ENCODE data around the gene OXT. TPM values are rescaled to one million over a fixed set of nuclear protein-coding genes. Genes with fewer than 3 reads are reported as not detected.

Gene OXT
- total RNA-seq, 1 donor from 2014 or later: not detected

- ATAC-seq (peak; percentile 8), DNase-seq (peak; percentile 56)
- intact Hi-C loops (cut with micrococcal nuclease): no loop called here
Measured at GRCh38 chr20:3082306-3082951, 11.0 kb downstream of the OXT start.

- DNase-seq (no peak), ATAC-seq (no peak)
- intact Hi-C loops (cut with micrococcal nuclease): no loop called here
Measured at GRCh38 chr20:3082955-3083952, 11.8 kb downstream of the OXT start.

DNA sequence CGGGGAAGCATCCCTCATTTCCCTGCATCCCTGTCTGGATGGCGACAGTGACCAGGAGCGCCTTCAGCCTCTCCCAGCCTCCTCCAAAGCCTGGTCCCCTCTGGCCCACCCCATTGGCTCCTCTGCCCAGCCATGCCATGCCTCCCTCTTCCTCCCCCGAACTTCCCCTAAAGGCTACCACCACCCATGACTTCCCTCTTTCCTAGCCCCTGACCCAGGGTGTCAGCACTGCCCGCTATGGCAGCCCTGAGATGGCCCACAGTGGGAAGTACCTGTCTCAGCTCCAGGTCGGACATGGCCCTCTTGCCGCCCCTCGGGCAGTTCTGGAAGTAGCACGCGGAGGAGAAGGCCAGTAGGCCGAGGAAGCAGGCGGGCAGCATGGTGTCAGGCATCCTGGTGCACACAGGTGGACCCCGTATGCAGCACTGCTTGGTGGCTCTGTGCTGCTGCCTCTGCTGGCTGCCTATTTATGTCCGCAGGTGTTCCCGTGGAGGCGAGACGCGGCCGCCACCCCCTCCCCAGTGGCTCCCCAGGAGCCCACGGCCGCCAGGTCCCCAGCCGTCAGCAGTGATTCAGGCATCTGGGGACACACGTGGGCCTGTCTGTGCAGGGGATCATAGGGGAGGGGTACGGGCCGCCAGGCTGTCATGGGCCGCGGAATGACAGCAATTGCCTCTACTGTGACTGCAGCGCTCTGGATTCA lies 13.0 kb downstream of the OXT start, which contains the start of gene AVP:
Gene AVP (minus strand): TSS at position 442 of the 703 bp plus-strand sequence. CDS start 50 bp downstream, at position 392.
- no peak for ATAC-seq
- intact Hi-C loops (cut with micrococcal nuclease): no loop called here

DNA sequence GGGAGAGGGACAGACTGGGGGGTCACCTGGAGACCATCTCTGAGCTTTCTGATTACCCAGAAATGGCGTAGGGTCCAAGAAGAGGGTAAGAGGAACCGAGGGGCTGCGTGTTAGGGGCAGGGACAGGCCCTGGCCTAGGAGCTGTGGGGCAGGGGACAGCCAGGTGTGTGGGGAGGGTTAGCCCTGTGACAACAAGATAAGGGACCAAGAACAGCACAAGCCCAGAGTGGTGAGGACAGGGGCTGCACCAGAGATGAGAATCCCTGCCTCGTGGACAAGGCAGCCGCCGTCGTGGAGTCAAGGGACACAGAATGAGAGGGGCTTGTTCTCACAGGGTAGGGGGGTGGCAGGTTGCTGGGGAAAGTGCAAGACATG lies 13.6 kb downstream of the OXT start:
- intact Hi-C loops (cut with micrococcal nuclease): no loop called here
- no peak for DNase-seq
- ATAC-seq: no peak

More for the DNA sequence above, 13.0 kb downstream of the OXT start, which contains the start of gene AVP:
- DNase-seq: no peak

DNA sequence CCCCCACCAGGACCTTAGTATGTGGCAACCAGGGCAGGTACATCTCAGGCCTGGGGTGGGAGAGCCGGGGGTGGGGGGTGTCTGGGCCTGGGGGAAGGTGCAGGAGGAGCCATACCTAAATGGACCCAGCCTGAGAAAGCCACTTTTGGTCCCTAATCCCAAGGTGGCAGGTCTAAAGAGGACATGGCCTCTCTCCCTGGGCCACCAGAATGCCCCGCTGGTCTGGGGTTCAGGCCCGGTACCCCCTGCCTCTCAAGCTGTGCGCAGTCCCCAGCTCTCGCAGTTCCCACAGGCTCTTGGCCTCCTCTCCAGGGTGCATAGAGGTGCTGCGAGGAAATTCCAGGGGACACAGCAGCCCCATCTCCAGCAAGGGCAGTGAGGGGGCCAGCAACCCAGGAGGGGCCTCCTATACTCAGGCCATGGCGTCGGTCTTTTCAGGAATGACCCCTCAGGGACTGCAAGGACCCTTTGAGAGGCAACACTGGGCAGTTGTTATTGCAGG lies 14.2 kb downstream of the OXT start:
- ATAC-seq: no peak
- DNase-seq: no peak
- intact Hi-C loops (cut with micrococcal nuclease): no loop called here

DNA sequence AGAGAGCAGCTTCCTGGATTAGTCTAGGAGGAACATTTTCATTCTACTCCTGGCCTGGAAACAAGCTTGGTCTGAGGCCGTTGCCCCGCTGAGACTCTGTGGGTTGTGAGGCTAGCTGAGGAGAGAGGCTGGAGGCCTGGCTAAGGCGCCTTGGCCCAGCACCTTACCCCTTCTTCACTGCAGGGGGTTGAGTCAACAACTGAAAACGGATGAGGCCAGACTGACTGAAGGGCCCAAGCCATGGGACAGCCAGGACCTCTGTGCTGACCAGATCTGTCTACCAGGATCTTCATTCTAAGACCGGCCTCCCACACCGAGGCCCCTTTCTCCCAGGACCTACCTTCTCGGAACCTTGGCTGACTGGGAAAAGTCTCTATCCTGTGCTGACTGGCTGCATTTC lies 16.6 kb downstream of the OXT start:
- no peak for ATAC-seq
- intact Hi-C loops (cut with micrococcal nuclease): no loop called here
- no peak for DNase-seq

DNA sequence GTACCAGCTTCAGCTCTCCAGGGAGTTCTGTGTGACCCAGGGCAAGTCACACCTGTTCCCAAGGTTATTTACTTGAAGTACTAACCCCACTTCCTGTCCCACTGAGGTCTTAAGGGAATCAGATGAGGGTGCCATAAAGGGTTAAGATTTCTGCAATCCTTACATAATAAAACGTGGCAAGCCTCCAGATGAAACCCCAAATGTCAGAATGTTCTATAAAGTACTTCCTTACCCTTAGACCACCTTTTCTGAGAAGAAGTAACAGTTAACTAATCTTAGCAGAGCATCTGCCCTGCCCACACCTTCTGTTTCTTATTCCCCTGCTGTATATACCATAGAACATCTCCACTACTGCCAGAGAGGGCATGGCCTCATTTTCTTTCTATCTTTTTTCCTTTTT lies 19.1 kb downstream of the OXT start:
- ATAC-seq (no peak), DNase-seq (no peak)
- intact Hi-C loops (cut with micrococcal nuclease): no loop called here

DNA sequence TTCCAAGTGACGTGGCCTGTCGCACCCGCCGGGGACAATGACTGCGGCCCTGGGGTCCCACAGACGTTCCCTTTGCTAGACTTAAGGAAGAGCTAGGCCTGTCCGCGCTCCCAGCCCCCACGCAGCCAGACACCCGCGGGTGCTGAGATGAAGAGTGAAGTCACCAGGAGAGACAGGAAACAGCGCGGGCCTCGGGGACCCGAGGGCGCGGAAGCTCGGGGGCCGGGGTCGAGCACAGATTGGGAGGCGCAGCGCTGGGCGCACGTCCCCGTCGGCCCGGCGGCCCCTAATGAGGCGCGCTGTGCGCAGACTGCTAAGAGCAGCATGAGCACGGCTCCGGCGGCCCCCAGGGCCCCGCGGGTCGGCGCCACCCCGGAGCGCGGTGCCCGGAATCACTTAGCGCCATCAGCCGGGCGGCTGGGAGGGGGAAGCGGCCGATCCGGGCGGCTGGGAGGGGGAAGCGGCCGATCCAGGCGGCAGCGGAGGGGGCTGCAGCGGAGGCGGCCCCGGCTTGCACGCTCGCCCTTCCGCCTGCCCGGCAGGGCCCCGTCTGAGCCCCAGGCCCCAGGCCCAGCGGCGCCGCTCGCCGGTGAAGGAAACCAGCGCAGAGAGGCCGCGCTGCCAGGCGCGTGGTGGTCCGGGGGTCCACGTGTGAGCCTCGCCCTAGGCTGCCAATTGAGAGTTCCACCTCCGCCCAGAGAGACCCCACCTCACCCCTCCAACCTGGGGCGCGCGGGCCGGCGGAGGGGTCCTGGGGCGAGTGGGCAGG lies 21.4 kb downstream of the OXT start:
- ATAC-seq: peak; percentile 44
- intact Hi-C loops (cut with micrococcal nuclease): no loop called here
- peak; percentile 37 for DNase-seq

DNA sequence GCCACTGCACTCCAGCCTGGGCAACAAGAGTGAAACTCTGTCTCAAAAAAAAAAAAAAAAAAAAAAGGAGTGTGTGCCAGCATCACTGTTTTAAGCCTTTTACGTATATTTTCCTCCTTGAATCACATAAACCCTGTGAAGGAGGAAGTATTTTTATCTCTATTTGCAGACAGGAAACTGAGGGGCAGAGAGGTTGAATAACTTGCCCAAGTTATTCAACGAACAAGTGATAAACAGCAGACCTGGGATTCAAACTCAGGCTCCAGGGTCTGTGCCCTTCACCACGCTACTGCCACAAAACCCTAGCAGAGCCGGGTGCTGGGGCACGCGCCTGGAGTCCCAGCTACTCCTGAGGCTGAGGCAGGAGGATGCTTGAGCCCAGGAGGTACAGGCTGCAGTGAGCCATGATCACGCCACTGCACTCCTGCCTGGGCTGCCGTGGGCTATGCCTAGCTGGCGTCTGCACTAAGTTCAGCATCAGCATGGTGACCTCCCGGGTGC lies 22.5 kb downstream of the OXT start:
- DNase-seq (no peak), ATAC-seq (no peak)
- intact Hi-C loops (cut with micrococcal nuclease): no loop called here

- ATAC-seq: no peak
- DNase-seq: no peak
- intact Hi-C loops (cut with micrococcal nuclease): no loop called here
Measured at GRCh38 chr20:3094848-3095629, 23.6 kb downstream of the OXT start.

- intact Hi-C loops (cut with micrococcal nuclease): no loop called here
- DNase-seq: no peak
- no peak for ATAC-seq
Measured at GRCh38 chr20:3100480-3100879, 29.1 kb downstream of the OXT start.

DNA sequence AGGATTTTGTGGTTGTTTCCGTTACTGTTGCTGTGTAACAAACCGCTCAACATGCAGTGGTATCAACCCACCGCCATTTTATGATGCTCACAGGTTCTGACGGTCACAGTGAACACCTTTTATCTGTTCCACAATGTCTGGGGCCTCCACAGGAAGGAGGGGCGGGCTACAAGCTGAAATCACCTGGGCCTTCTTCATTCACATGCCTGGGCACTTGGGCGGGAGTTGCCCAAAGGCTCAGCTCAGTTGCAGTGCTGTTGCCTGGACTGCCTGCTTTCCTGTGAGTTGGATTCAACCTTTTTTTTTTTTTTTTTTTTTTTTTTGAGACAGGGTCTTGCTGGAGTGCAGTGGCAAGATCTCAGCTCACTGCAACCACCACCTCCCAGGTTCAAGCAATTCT lies 29.8 kb downstream of the OXT start:
- DNase-seq: no peak
- intact Hi-C loops (cut with micrococcal nuclease): no loop called here
- no peak for ATAC-seq

GRCh38 chr20:3101737-3102574 lies 30.5 kb downstream of the OXT start:
- no peak for ATAC-seq
- intact Hi-C loops (cut with micrococcal nuclease): no loop called here
- DNase-seq: no peak

DNA sequence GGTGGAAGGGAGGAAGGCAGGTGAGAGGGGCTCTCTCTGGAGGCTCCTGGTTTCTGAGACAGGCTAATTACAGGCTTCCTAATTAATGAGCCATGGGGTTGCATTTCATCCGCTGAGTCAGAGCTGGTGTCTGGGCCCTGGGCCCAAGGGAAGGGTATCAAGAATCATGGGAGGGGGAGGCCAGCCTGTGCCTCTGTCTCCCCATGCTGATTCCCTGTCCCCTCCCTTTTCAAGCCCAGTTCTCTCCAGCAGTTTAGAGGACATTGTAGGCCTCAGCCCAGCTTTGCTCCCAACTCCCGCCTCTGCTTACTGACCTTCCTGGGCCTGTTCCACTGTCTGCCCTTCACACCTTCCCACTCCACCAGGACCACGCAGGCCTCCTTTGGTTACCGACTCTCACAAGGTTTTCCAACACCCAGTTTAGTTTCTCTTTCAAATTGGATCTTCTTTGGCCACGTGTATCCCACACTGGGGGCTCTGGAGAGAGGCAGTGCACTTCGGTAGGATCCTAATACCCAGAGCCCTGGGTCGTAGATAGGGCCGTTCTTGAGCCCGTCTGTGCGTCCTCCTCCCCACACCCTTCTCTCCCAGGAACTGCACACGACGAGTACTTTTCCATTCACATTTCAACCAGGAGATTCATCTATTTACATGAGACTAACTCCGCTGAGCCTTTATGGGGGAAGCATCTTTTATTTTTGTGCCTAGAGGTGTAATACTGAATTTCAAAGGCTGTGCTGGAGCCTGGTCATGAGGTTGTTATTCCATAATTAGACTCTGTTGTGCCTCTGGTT lies 31.4 kb downstream of the OXT start:
- ATAC-seq (no peak), DNase-seq (no peak)
- intact Hi-C loops (cut with micrococcal nuclease): no loop called here

- intact Hi-C loops (cut with micrococcal nuclease): no loop called here
- ATAC-seq (no peak), DNase-seq (no peak)
Measured at GRCh38 chr20:3103369-3104032, 32.1 kb downstream of the OXT start.
